GM12878 (cell line): ENCODE data around the gene LRRN4CL. TPM values are rescaled to one million over a fixed set of nuclear protein-coding genes. Genes with fewer than 3 reads are reported as not detected.

Experiments
- ATAC-seq: fragments of 200-7000 bp; cut with Tn5 transposase; 3 replicates; pipeline ENCODE4 v1.9.1; 2020; ENCODE audit warnings: mild to moderate bottlenecking, moderate library complexity
- BruUV-seq: library from RNA; stranded (reverse); fragments of 400-500 nt; replicated peaks from 2 replicates; lab custom pipeline; 2021; lab: Mats Ljungman, UMichigan
- CTCF ChIA-PET: fragments of 300-600 bp; sonication (Branson Sonifier 250); formaldehyde crosslinking; extraction: SDS; loops from one replicate; lab custom pipeline; 2021; ENCODE audit warnings: inconsistent platforms; lab: Yijun Ruan, JAX
- POLR2A ChIA-PET: fragments of 350-600 bp; formaldehyde crosslinking; extraction: SDS; loops from one replicate; lab custom pipeline; 2021; ENCODE audit warnings: inconsistent platforms; lab: Charles Lee
- RAD21 ChIA-PET: fragments of 300-600 bp; sonication (Branson Sonifier 250); formaldehyde crosslinking; loops from one replicate; lab custom pipeline; 2023; ENCODE audit warnings: antibody characterized with exemption; ENCODE audit not compliant: unreplicated experiment; lab: Charles Lee
- SMC1A ChIA-PET: fragments of 300-600 bp; sonication (Branson Sonifier 250); formaldehyde crosslinking; loops from one replicate; lab custom pipeline; 2023; ENCODE audit not compliant: unreplicated experiment, uncharacterized antibody; lab: Charles Lee
- DNase-seq: peaks from one replicate; pipeline ENCODE4 v3.0.0-alpha.2; 2011; ENCODE audit warnings: low read depth, low spot score
- FAIRE-seq: peaks from 3 replicates; lab custom pipeline; 2011; peaks lifted over from hg19 to GRCh38; lab: Jason Lieb, UNC
- H2AFZ ChIP-seq: 2 replicates; pipeline ENCODE4 v1.6.0; 2011; ENCODE audit warnings: low read depth, low read length, control low read depth; ENCODE audit not compliant: control insufficient read depth
- H3K27ac ChIP-seq: 2 replicates; pipeline ENCODE4 v1.5.1; 2011; ENCODE audit warnings: control low read depth; ENCODE audit not compliant: control insufficient read depth, insufficient read depth
- H3K27me3 ChIP-seq, 2 experiments: replicated peaks in 1 of 2; 2 replicates each; pipeline versions ENCODE4 v1.6.0 to v1.6.1; 2011; ENCODE audit warnings: low read length in 1 of 2; ENCODE audit not compliant: control insufficient read depth in 2 of 2, insufficient read depth in 2 of 2
- H3K36me3 ChIP-seq, 2 experiments: 2 replicates each; pipeline ENCODE4 v1.5.1; 2011; ENCODE audit warnings: low read length in 1 of 2; ENCODE audit not compliant: control insufficient read depth in 2 of 2, insufficient read depth in 2 of 2
- H3K4me1 ChIP-seq: 2 replicates; pipeline ENCODE4 v1.6.1; 2011; ENCODE audit warnings: mild to moderate bottlenecking, low read length, moderate library complexity, mixed read lengths; ENCODE audit not compliant: control insufficient read depth, insufficient read depth
- H3K4me2 ChIP-seq: 2 replicates; pipeline ENCODE4 v1.6.0; 2011; ENCODE audit warnings: control low read depth; ENCODE audit not compliant: control insufficient read depth, insufficient read depth
- H3K4me3 ChIP-seq: fragments of 200-600 bp; sonication (generic); 2 replicates; pipeline ENCODE4 v1.5.1; 2016
- H3K79me2 ChIP-seq: 2 replicates; pipeline ENCODE4 v1.6.0; 2011; ENCODE audit warnings: low read length; ENCODE audit not compliant: control insufficient read depth, insufficient read depth
- H3K9ac ChIP-seq: 2 replicates; pipeline ENCODE4 v1.8.0; 2011; ENCODE audit warnings: low read length, control low read depth, mixed read lengths; ENCODE audit not compliant: control insufficient read depth, insufficient read depth
- H3K9me3 ChIP-seq: replicated peaks from 3 replicates; pipeline ENCODE4 v1.5.1; 2011; ENCODE audit warnings: mild to moderate bottlenecking, low read length; ENCODE audit not compliant: control insufficient read depth, insufficient read depth
- H4K20me1 ChIP-seq: 2 replicates; pipeline ENCODE4 v1.6.0; 2011; ENCODE audit not compliant: control insufficient read depth, insufficient read depth
- BACH1 ChIP-seq: fragments of 450-650 bp; IDR thresholded peaks from 2 replicates; pipeline ENCODE4 v1.6.1; 2017; ENCODE audit warnings: mild to moderate bottlenecking, borderline replicate concordance
- CHD2 ChIP-seq: IDR thresholded peaks from 2 replicates; pipeline ENCODE4 v1.6.1; 2011; ENCODE audit warnings: low read depth, low read length, improper control_type of control experiment, borderline replicate concordance
- CHD4 ChIP-seq: fragments of 200-600 bp; sonication (generic); IDR thresholded peaks from 2 replicates; pipeline ENCODE4 v1.6.1; 2016; ENCODE audit warnings: mild to moderate bottlenecking
- EED ChIP-seq: sonication (generic); IDR thresholded peaks from 2 replicates; pipeline ENCODE4 v1.6.1; 2016; ENCODE audit warnings: antibody characterized with exemption, low read depth
- ETV6 ChIP-seq, 2 experiments: fragments of 450-650 bp in 1 of 2; IDR thresholded peaks in 1 of 2; conservative IDR thresholded peaks in 1 of 2; 2 replicates each; pipeline ENCODE4 v1.6.1; 2014; ENCODE audit warnings: antibody characterized with exemption in 1 of 2, borderline replicate concordance in 1 of 2, low read depth in 1 of 2, mild to moderate bottlenecking in 1 of 2, moderate library complexity in 1 of 2
- GABPA ChIP-seq: IDR thresholded peaks from 2 replicates; pipeline ENCODE4 v1.6.1; 2014; ENCODE audit warnings: antibody characterized with exemption, low read depth, mild to moderate bottlenecking, inconsistent platforms
- HCFC1 ChIP-seq: fragments of 150-350 bp; IDR thresholded peaks from 2 replicates; pipeline ENCODE4 v1.6.1; 2014; ENCODE audit warnings: low read length
- IKZF2 ChIP-seq, 2 experiments: fragments of 450-650 bp; IDR thresholded peaks; 2 replicates each; pipeline ENCODE4 v1.6.1; 2017; ENCODE audit warnings: mild to moderate bottlenecking in 2 of 2, moderate library complexity in 2 of 2
- IRF4 ChIP-seq: IDR thresholded peaks from 2 replicates; pipeline ENCODE4 v1.6.1; 2011; ENCODE audit warnings: low read depth, low read length
- MEF2A ChIP-seq: IDR thresholded peaks from 2 replicates; pipeline ENCODE4 v1.6.1; 2011; ENCODE audit warnings: low read depth, mild to moderate bottlenecking, low read length, moderate library complexity; ENCODE audit not compliant: insufficient read depth
- NFYB ChIP-seq: IDR thresholded peaks from 2 replicates; pipeline ENCODE4 v1.6.1; 2011; ENCODE audit warnings: low read depth, mild to moderate bottlenecking, low read length, improper control_type of control experiment, moderate library complexity; ENCODE audit not compliant: insufficient read depth
- POU2F2 ChIP-seq: IDR thresholded peaks from 3 replicates; pipeline ENCODE4 v1.6.1; 2011; ENCODE audit warnings: low read depth, mild to moderate bottlenecking, low read length, borderline replicate concordance
- RB1 ChIP-seq: fragments of 450-650 bp; formaldehyde crosslinking; IDR thresholded peaks from 2 replicates; pipeline ENCODE4 v1.6.1; 2017; ENCODE audit warnings: mild to moderate bottlenecking, borderline replicate concordance
- SPI1 ChIP-seq: IDR thresholded peaks from 2 replicates; pipeline ENCODE4 v1.6.1; 2011; ENCODE audit warnings: low read depth, mild to moderate bottlenecking, low read length, moderate library complexity, borderline replicate concordance; ENCODE audit not compliant: insufficient read depth
- SUPT20H ChIP-seq: IDR thresholded peaks from 2 replicates; pipeline ENCODE4 v1.6.1; 2011; ENCODE audit warnings: low read depth, mild to moderate bottlenecking, low read length, moderate library complexity, borderline replicate concordance; ENCODE audit not compliant: control insufficient read depth
- TCF3 ChIP-seq: IDR thresholded peaks from 2 replicates; pipeline ENCODE4 v1.6.1; 2012; ENCODE audit warnings: low read depth, mild to moderate bottlenecking, low read length, borderline replicate concordance; ENCODE audit not compliant: insufficient read depth
- ZZZ3 ChIP-seq: IDR thresholded peaks from 2 replicates; pipeline ENCODE4 v1.6.1; 2011; ENCODE audit warnings: low read depth; ENCODE audit not compliant: control insufficient read depth, insufficient read length
- WGBS: methylation state at CpG from one replicate; pipeline ENCODE4 v1.1.6; 2016; ENCODE audit warnings: low lambda C conversion rate; ENCODE audit not compliant: insufficient replicate concordance, insufficient coverage; ENCODE audit errors: missing lambda C conversion rate; 5-methylcytosine and 5-hydroxymethylcytosine counted together
- in situ Hi-C: fragments of 300-500 bp; cut with MboI; formaldehyde crosslinking; loops from 9 replicates; pipeline ENCODE4 v1.14.3; 2018; ENCODE audit warnings: mixed read lengths
- intact Hi-C: fragments of 100-400 bp; cut with micrococcal nuclease; formaldehyde crosslinking; loops from one replicate; pipeline ENCODE4 v1.14.2; 2022; ENCODE audit not compliant: unreplicated experiment
- polyA plus RNA-seq, 11 experiments: library from polyadenylated mRNA; depleted of rRNA in 4 of 11; unstranded in 6 of 11; stranded (reverse) in 5 of 11; fragments of >200 nt; fragmentation: Nextera tagmentation in 4 of 11; fragmentation: Illumina TruSeq in 1 of 11; extraction: Ambion mirVana in 4 of 11; extraction: Trizol in 1 of 11; gene quantifications; 1 replicate in 1 of 11; 2 replicates in 10 of 11; pipeline versions ENCODE4 v1.2.1 to v1.2.3, GENCODE V29; 2011 to 2016; ENCODE audit warnings: inconsistent platforms in 2 of 11, missing spikeins in 2 of 11, low read depth in 1 of 11
- total RNA-seq, 4 experiments: library from RNA; depleted of rRNA in 3 of 4; stranded (reverse); fragments of >200 nt in 3 of 4; fragmentation: Illumina TruSeq in 1 of 4; extraction: Trizol in 1 of 4; gene quantifications; 2 replicates each; pipeline versions ENCODE4 v1.2.1 to v1.2.3, GENCODE V29; 2013 to 2021
- TF ChIP-seq, protein P1 (sequence below): fragments of 450-650 bp; IDR thresholded peaks from 2 replicates; pipeline ENCODE4 v1.6.1; 2016; ENCODE audit warnings: mild to moderate bottlenecking
- TF ChIP-seq, protein P2 (sequence below): IDR thresholded peaks from 2 replicates; pipeline ENCODE4 v1.6.1; 2012; ENCODE audit warnings: low read depth, low read length, improper control_type of control experiment

LRRN4CL gene
- total and polyA plus RNA-seq, 10 of the 15 experiments (the other 5 are each of a cell fraction or from before 2014, with no cell fraction given) = 0.01 to 0.06 TPM; not detected in 8

DNA sequence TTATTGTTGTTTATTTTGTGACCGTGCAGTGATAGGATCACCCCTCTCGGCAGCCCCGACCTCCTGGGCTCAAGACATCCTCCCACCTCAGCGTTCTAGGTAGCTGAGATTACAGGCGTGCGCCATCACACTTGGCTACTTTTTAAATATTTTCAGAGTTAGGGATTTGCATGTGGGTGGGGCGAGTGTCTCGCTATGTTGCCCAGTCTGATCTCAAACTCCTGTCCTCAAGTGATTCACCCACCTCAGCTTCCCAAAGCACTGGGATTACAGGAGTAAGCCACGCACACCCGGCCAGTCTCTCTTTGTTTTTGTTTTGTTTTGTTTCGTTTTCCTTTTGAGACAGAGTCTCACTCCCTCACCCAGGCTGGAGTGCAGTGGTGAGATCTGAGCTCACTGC lies 35.0 kb downstream of the LRRN4CL start:
- ChIA-PET POLR2A (interaction anchor here (0.6 to 14.6 kb wide), 7 partner anchors 10 to 1585 kb away, joined by 3 to 295 read pairs (median 5); partner anchors contain the start of genes C11orf98, CSKMT, LBHD1 and UQCC3), SMC1A (interaction anchor here (1.3 to 5.0 kb wide), 6 partner anchors 9 to 62 kb away, joined by 3 to 41 read pairs (median 6); partner anchors contain the start of genes C11orf98, CSKMT, GANAB and LBHD1), RAD21 (interaction anchor here (1.7 kb wide), 1 partner anchor 11 kb away, joined by 10 read pairs; the partner anchor contains the start of genes C11orf98 and CSKMT), CTCF (interaction anchor here (0.6 to 1.2 kb wide), 5 partner anchors 11 to 1175 kb away, joined by 3 to 4 read pairs (median 3); partner anchors contain the start of genes C11orf98 and CSKMT)
- H4K20me1 ChIP-seq = no peaks in the 10 kb centered on the region; the same call in 1 of the 2 replicates
- DNase-seq (no peak), FAIRE-seq (no peak), ATAC-seq (no peak)
- peaks cover under 1 to 4% of the 10 kb centered on the region in 2 experiments; a peak in 1 of 4 replicates for H3K36me3 ChIP-seq
- intact Hi-C loops = no loop called here
- peaks cover 6% of the 10 kb centered on the region for H3K4me1 ChIP-seq
- peak overlapping the region; percentile 68 for H3K4me2 ChIP-seq
- BruUV-seq = no TSS peak
- in situ Hi-C loops = no loop called here
- peak overlapping the region; percentile 82 for H2AFZ ChIP-seq
- no peaks in the 10 kb centered on the region for H3K27me3 ChIP-seq
- H3K79me2 ChIP-seq = peaks cover 23% of the 10 kb centered on the region
- 46% methylated on average over 11 of the region's 11 CpGs for WGBS
- no peak overlapping the region for H3K27ac ChIP-seq
- H3K4me3 ChIP-seq = no peak overlapping the region
- no peak overlapping the region for H3K9ac ChIP-seq
- TF ChIP-seq GABPA (no peak), BACH1 (no peak), IRF4 (no peak), EED (no peak), RB1 (no peak), ETV6 (conservative IDR thresholded peaks at IDR 0.05 in 1 of 2, IDR thresholded peaks at IDR 0.05 in 1 of 2; ENCODE audit: borderline replicate concordance in 1 of 2, low read depth in 1 of 2) (no peak), SUPT20H (no peak), CHD2 (no peak), NFYB (no peak), ZZZ3 (no peak), TCF3 (no peak), MEF2A (no peak), POU2F2 (no peak), HCFC1 (no peak), IKZF2 (IDR thresholded peaks at IDR 0.05) (no peak), CHD4 (no peak), SPI1 (no peak)
- TF ChIP-seq, protein P1, sequence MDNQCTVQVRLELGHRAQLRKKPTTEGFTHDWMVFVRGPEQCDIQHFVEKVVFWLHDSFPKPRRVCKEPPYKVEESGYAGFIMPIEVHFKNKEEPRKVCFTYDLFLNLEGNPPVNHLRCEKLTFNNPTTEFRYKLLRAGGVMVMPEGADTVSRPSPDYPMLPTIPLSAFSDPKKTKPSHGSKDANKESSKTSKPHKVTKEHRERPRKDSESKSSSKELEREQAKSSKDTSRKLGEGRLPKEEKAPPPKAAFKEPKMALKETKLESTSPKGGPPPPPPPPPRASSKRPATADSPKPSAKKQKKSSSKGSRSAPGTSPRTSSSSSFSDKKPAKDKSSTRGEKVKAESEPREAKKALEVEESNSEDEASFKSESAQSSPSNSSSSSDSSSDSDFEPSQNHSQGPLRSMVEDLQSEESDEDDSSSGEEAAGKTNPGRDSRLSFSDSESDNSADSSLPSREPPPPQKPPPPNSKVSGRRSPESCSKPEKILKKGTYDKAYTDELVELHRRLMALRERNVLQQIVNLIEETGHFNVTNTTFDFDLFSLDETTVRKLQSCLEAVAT = no peak
- TF ChIP-seq, protein P2, sequence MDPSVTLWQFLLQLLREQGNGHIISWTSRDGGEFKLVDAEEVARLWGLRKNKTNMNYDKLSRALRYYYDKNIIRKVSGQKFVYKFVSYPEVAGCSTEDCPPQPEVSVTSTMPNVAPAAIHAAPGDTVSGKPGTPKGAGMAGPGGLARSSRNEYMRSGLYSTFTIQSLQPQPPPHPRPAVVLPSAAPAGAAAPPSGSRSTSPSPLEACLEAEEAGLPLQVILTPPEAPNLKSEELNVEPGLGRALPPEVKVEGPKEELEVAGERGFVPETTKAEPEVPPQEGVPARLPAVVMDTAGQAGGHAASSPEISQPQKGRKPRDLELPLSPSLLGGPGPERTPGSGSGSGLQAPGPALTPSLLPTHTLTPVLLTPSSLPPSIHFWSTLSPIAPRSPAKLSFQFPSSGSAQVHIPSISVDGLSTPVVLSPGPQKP = no peak
- no peaks in the 10 kb centered on the region for H3K9me3 ChIP-seq
